Epithelial cell of esophagus (primary cell): ENCODE measurements around the gene GID4.

Experiments
- DNase-seq: peaks from one replicate; pipeline ENCODE4 v3.0.0; 2010; ENCODE audit warnings: low read depth
- H3K4me3 ChIP-seq: 2 replicates; pipeline ENCODE4 v1.5.1; 2011; ENCODE audit warnings: mild to moderate bottlenecking, low read length, control low read depth
- TF ChIP-seq, protein P1 (sequence below): IDR thresholded peaks from 2 replicates; pipeline ENCODE4 v1.5.1; 2011; ENCODE audit warnings: low read depth, mild to moderate bottlenecking, low read length, control low read depth, inconsistent platforms; ENCODE audit not compliant: insufficient read depth; ENCODE audit errors: missing control alignments

Gene GID4

GRCh38 chr17:18076936-18077335, 37.7 kb downstream of the GID4 start:
- no peak overlapping the region for H3K4me3 ChIP-seq
- TF ChIP-seq, protein P1, sequence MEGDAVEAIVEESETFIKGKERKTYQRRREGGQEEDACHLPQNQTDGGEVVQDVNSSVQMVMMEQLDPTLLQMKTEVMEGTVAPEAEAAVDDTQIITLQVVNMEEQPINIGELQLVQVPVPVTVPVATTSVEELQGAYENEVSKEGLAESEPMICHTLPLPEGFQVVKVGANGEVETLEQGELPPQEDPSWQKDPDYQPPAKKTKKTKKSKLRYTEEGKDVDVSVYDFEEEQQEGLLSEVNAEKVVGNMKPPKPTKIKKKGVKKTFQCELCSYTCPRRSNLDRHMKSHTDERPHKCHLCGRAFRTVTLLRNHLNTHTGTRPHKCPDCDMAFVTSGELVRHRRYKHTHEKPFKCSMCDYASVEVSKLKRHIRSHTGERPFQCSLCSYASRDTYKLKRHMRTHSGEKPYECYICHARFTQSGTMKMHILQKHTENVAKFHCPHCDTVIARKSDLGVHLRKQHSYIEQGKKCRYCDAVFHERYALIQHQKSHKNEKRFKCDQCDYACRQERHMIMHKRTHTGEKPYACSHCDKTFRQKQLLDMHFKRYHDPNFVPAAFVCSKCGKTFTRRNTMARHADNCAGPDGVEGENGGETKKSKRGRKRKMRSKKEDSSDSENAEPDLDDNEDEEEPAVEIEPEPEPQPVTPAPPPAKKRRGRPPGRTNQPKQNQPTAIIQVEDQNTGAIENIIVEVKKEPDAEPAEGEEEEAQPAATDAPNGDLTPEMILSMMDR: no peak
- no peak for DNase-seq

GRCh38 chr17:18079543-18079942, 40.3 kb downstream of the GID4 start:
- no peak for DNase-seq
- H3K4me3 ChIP-seq: no peak overlapping the region
- TF ChIP-seq, protein P1: no peak

GRCh38 chr17:18084256-18084655, 45.0 kb downstream of the GID4 start:
- TF ChIP-seq, protein P1: no peak
- H3K4me3 ChIP-seq: no peak overlapping the region
- DNase-seq: peak; percentile 50

GRCh38 chr17:18087610-18088491, 48.6 kb downstream of the GID4 start, which contains the start of gene DRG2:
Gene DRG2, plus strand, starts transcription at chr17:18087948. Its CDS starts 76 bp downstream, at chr17:18088024.
- TF ChIP-seq, protein P1: no peak
- DNase-seq: peak; percentile 90

GRCh38 chr17:18089613-18090012, 50.4 kb downstream of the GID4 start:
- TF ChIP-seq, protein P1: no peak
- no peak for DNase-seq
- no peak overlapping the region for H3K4me3 ChIP-seq

More at GRCh38 chr17:18087610-18088491, 48.6 kb downstream of the GID4 start, which contains the start of gene DRG2:
- peak within 1 kb of the TSS; percentile 99 for H3K4me3 ChIP-seq

DNA sequence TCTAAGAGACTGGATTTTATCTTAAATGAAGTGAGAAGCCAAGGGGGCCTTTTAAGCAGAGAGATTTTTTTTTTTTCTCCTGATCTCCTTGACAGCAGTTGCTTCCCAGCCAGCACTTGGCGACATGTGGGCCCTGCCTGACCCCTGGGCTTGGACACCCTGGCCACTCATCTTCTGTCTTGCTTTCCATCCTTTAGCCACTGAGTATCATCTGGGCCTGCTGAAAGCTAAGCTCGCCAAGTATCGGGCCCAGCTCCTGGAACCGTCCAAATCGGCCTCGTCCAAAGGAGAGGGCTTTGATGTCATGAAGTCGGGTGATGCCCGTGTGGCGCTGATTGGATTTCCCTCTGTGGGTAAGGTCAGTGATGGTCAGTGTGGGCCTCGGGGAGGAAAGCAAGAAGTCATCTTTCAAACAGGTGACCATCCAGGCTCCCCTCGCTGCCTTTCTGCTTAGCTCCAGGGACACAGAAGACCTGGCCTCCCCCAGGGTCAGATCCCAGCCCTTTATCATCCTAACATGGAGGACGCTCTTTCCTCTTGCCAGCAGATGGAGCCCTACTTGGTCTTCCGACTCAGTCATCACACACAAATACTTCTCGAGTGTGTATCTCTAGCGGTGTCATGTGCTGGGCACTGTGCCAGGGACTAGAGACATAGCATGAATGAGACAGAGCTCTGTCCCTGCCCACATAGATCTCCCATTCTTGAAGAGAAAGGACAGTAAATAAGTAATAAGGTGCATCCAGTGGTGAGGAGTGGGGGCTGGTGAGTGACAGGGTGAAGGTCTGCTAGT, 54.6 kb downstream of the GID4 start:
- peak; percentile 87 for DNase-seq
- H3K4me3 ChIP-seq: no peak overlapping the region
- TF ChIP-seq, protein P1: peak; percentile 47
